ENCODE results near the gene ADORA2A. TPM values are rescaled to one million over a fixed set of nuclear protein-coding genes. Genes with fewer than 3 reads are reported as not detected.

The ADORA2A gene
- total and polyA plus RNA-seq, 2 of the 8 experiments (the other 6 are each of a cell fraction or from before 2014, with no cell fraction given), result 7.1 to 20.3 TPM

- Histone ChIP-seq H4K5ac (ENCODE audit: insufficient read length, low read depth, low read length) (no peak overlapping the region), H2BK120ac (replicated peaks; ENCODE audit: low read depth, low read length) (no peak overlapping the region), H2BK12ac (ENCODE audit: low read depth, low read length) (no peak overlapping the region), H2BK5ac (ENCODE audit: low read depth, low read length) (no peak overlapping the region), H3K4me2 (ENCODE audit: insufficient read depth in 1 of 2, low read depth in 2 of 2, low read length in 2 of 2) (no peak overlapping the region), H3K18ac (ENCODE audit: extremely low read depth, low read length) (no peak overlapping the region), H3K4ac (replicated peaks; ENCODE audit: insufficient read length, low read depth, low read length) (no peak overlapping the region), H3K27me3 (replicated peaks in 1 of 4; ENCODE audit: control insufficient read depth in 3 of 4, extremely low read depth in 1 of 4, insufficient read depth in 3 of 4, low read length in 3 of 4) (peaks cover 3 to 23% (median 15%) of the 10 kb centered on the region in 4 experiments), H3K23me2 (ENCODE audit: low read depth, low read length) (peaks cover 6% of the 10 kb centered on the region; the same call in 1 of the 2 replicates), H2BK15ac (ENCODE audit: low read length) (no peak overlapping the region), H3K79me2 (ENCODE audit: control insufficient read depth in 1 of 2, insufficient read depth in 2 of 2, low read length in 2 of 2) (no peaks in the 10 kb centered on the region), H2BK20ac (ENCODE audit: low read length) (no peak overlapping the region), H4K91ac (replicated peaks; ENCODE audit: insufficient read length, low read length) (no peak overlapping the region), H3K4me1 (replicated peaks in 1 of 4; ENCODE audit: control insufficient read depth in 3 of 4, insufficient read depth in 4 of 4, low read length in 3 of 4) (peaks cover 4 to 16% (median 10%) of the 10 kb centered on the region in 4 experiments; a peak in 6 of 7 replicates), H4K20me1 (replicated peaks in 1 of 2; ENCODE audit: control insufficient read depth in 1 of 2, insufficient read depth in 2 of 2, low read length in 2 of 2) (no peaks in the 10 kb centered on the region), H3K56ac (replicated peaks; ENCODE audit: insufficient read length, low read depth, low read length) (no peak overlapping the region), H3K9me3 (ENCODE audit: insufficient read depth in 2 of 2, low read depth in 1 of 2, low read length in 1 of 2) (no peaks in the 10 kb centered on the region), H4K8ac (ENCODE audit: extremely low read depth, insufficient read depth, low read length) (no peak overlapping the region), H2AK5ac (ENCODE audit: low read depth, low read length) (no peak overlapping the region), H3K79me1 (ENCODE audit: low read depth, low read length) (no peaks in the 10 kb centered on the region), H3K4me3 (ENCODE audit: extremely low read depth in 1 of 4, insufficient read depth in 2 of 4, low read depth in 3 of 4, low read length in 4 of 4) (no peak overlapping the region), H3K27ac (ENCODE audit: low read depth, low read length) (no peak overlapping the region), H3K23ac (ENCODE audit: insufficient read length) (no peak overlapping the region), H3K14ac (ENCODE audit: insufficient read length) (no peak overlapping the region), H3K9ac (replicated peaks in 1 of 4; ENCODE audit: extremely low read depth in 1 of 4, low read depth in 3 of 4, low read length in 3 of 4) (no peak overlapping the region), H3K36me3 (ENCODE audit: control insufficient read depth in 2 of 4, insufficient read depth in 4 of 4, low read length in 3 of 4) (no peaks in the 10 kb centered on the region), H2AFZ (ENCODE audit: low read length) (no peak overlapping the region)
- DNase-seq (ENCODE audit: low read depth in 1 of 2, low spot score in 2 of 2) (no peak), FAIRE-seq (no peak)
- POLR2A ChIA-PET (ENCODE audit: partially characterized antibody), result interaction anchor here (0.7 to 1.7 kb wide), 3 partner anchors 17 to 128 kb away, joined by 3 to 4 read pairs (median 3); partner anchors contain the start of gene GUCD1
- TF ChIP-seq SRF (IDR thresholded peaks at IDR 0.05; ENCODE audit: low read depth, low read length) (no peak), EZH2 (IDR thresholded peaks at IDR 0.05; ENCODE audit: low read depth, low read length, severe bottlenecking) (no peak), KDM5A (IDR thresholded peaks at IDR 0.05; ENCODE audit: low read length) (no peak), NRF1 (IDR thresholded peaks at IDR 0.05; ENCODE audit: low read depth, low read length) (no peak)
- WGBS, 2 experiments (ENCODE audit: extremely low coverage in 1 of 2, insufficient coverage in 1 of 2, insufficient read length in 1 of 2, insufficient replicate concordance in 2 of 2, low coverage in 1 of 2, low lambda C conversion rate in 2 of 2, missing lambda C conversion rate in 1 of 2), result 88% methylated on average over 4 of the region's 4 CpGs; no CpG with 5 or more reads in 1 of the 2 experiments
- CTCF ChIA-PET (ENCODE audit: partially characterized antibody), result interaction anchor here (0.5 to 3.4 kb wide), 9 partner anchors 9 to 342 kb away, joined by 3 to 33 read pairs (median 4); no protein-coding TSS in a partner anchor
These were observed 963 bp upstream of the ADORA2A start for GRCh38 chr22:24426436-24426835.
